ENCODE data around the gene PXN.
"Not testable (repeated sequence)": the region's sequence is repeated elsewhere in the genome, so short reads cannot be mapped to it uniquely, and the experiment has no call there.

Gene PXN

GRCh38 chr12:120214626-120215356 is 50.7 kb downstream of the PXN start:
- TF ChIP-seq ZFP3 (CRISPR knock-in tag; IDR thresholded peaks at IDR 0.05), result no peak
- TF ChIP-seq SNAI2 (CRISPR knock-in tag; IDR thresholded peaks at IDR 0.05), result no peak
- no peak for TF ChIP-seq TSHZ2 (CRISPR knock-in tag; IDR thresholded peaks at IDR 0.05)
- TF ChIP-seq OSR1 (CRISPR knock-in tag; IDR thresholded peaks at IDR 0.05), result no peak
- TF ChIP-seq BACH2 (CRISPR knock-in tag; IDR thresholded peaks at IDR 0.05; ENCODE audit: borderline replicate concordance), result no peak
- TF ChIP-seq, protein P1, sequence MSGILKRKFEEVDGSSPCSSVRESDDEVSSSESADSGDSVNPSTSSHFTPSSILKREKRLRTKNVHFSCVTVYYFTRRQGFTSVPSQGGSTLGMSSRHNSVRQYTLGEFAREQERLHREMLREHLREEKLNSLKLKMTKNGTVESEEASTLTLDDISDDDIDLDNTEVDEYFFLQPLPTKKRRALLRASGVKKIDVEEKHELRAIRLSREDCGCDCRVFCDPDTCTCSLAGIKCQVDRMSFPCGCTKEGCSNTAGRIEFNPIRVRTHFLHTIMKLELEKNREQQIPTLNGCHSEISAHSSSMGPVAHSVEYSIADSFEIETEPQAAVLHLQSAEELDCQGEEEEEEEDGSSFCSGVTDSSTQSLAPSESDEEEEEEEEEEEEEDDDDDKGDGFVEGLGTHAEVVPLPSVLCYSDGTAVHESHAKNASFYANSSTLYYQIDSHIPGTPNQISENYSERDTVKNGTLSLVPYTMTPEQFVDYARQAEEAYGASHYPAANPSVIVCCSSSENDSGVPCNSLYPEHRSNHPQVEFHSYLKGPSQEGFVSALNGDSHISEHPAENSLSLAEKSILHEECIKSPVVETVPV (CRISPR knock-in tag; IDR thresholded peaks at IDR 0.05), result no peak
- TF ChIP-seq ZNF8 (CRISPR knock-in tag; IDR thresholded peaks at IDR 0.05), result no peak
- TF ChIP-seq ZNF70 (CRISPR knock-in tag; IDR thresholded peaks at IDR 0.05), result no peak
- TF ChIP-seq POU6F1 (CRISPR knock-in tag; IDR thresholded peaks at IDR 0.05; ENCODE audit: borderline replicate concordance, low read depth), result no peak
- no peak for TF ChIP-seq ZFP30 (CRISPR knock-in tag; IDR thresholded peaks at IDR 0.05)
- TF ChIP-seq CSDC2 (CRISPR knock-in tag; IDR thresholded peaks at IDR 0.05), result no peak
- TF ChIP-seq PPARA (CRISPR knock-in tag; IDR thresholded peaks at IDR 0.05; ENCODE audit: borderline replicate concordance), result no peak
- no peak for ATAC-seq

GRCh38 chr12:120213758-120214157 is 51.8 kb downstream of the PXN start:
- no peak for ATAC-seq
- TF ChIP-seq TSHZ2 (CRISPR knock-in tag; IDR thresholded peaks at IDR 0.05) (no peak), POU6F1 (CRISPR knock-in tag; IDR thresholded peaks at IDR 0.05; ENCODE audit: borderline replicate concordance, low read depth) (no peak), PATZ1 (CRISPR knock-in tag; IDR thresholded peaks at IDR 0.05; ENCODE audit: borderline replicate concordance) (no peak), SNAI2 (CRISPR knock-in tag; IDR thresholded peaks at IDR 0.05) (no peak), ZFP30 (CRISPR knock-in tag; IDR thresholded peaks at IDR 0.05) (no peak), ZNF565 (CRISPR knock-in tag; conservative IDR thresholded peaks at IDR 0.05; ENCODE audit: low read depth) (no peak), TCF4 (CRISPR knock-in tag; IDR thresholded peaks at IDR 0.05; ENCODE audit: borderline replicate concordance) (no peak), RARB (CRISPR knock-in tag; IDR thresholded peaks at IDR 0.05) (no peak), ZFP3 (CRISPR knock-in tag; IDR thresholded peaks at IDR 0.05) (no peak), TOX (CRISPR knock-in tag; IDR thresholded peaks at IDR 0.05; ENCODE audit: borderline replicate concordance) (no peak), ARNTL (CRISPR knock-in tag; IDR thresholded peaks at IDR 0.05; ENCODE audit: borderline replicate concordance, low read depth) (no peak)
- TF ChIP-seq, protein P2, sequence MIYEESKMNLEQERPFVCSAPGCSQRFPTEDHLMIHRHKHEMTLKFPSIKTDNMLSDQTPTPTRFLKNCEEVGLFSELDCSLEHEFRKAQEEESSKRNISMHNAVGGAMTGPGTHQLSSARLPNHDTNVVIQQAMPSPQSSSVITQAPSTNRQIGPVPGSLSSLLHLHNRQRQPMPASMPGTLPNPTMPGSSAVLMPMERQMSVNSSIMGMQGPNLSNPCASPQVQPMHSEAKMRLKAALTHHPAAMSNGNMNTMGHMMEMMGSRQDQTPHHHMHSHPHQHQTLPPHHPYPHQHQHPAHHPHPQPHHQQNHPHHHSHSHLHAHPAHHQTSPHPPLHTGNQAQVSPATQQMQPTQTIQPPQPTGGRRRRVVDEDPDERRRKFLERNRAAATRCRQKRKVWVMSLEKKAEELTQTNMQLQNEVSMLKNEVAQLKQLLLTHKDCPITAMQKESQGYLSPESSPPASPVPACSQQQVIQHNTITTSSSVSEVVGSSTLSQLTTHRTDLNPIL (CRISPR knock-in tag; IDR thresholded peaks at IDR 0.05; ENCODE audit: low read depth), result no peak
- TF ChIP-seq, protein P1 (CRISPR knock-in tag; IDR thresholded peaks at IDR 0.05), result no peak

GRCh38 chr12:120213182-120213581 is 52.3 kb downstream of the PXN start:
- ATAC-seq, result not testable (repeated sequence)

All from SK-N-SH treated with all-trans-retinoic acid at 6 μM for 48 hours (cell line).